ENCODE data around the gene TLL1. TPM values are rescaled to one million over a fixed set of nuclear protein-coding genes. Genes with fewer than 3 reads are reported as not detected.
A peak's percentile ranks its signal among the peaks of the same experiment; 100 is the strongest.

TLL1 gene
- total RNA-seq, 1 experiment from 2014 or later: 5.0 TPM

DNA sequence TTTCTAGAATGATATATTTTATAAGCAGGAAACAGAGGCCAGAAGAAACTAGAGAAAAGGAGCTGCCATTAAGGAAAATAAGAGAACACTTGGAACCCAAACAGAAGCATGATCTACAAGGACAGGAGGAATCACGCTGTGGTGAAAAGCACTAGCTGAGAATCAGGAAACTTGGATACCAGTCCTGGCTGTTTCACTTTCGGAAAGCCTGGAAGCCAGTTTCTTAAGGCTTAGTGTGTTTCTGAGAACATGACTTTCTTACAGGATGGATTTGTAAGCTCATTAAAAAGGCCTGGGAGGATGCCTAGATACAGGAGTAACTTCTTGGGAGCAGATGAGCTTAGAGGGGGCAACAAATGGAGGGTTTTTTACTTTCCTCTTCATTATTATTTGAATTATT is 36.9 kb downstream of the TLL1 start:
- CTCF ChIA-PET: no interaction called here
- BruUV-seq (replicated peaks): no TSS peak

DNA sequence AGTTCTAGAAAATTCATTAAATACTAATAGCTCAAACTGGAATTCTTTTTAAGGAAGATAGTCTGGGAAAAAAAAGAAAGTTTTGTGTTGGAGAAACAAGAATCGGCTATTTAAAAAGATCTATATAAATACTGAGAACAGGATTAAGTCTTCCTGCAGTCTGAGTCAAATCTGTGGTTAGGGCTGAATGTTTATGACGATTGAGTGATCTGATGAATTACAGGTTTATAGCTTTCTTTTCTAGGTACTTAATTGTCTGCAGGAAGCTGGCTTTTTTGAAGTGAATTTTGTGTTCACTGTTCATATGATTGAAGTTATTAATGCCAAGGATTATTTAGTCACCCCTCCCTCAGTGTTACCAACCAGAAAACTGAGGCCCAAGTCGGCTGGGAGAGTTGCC is 42.2 kb downstream of the TLL1 start:
- no peak overlapping the region for H3K4me2 ChIP-seq (ENCODE audit: low read length)
- TF ChIP-seq EZH2 (IDR thresholded peaks at IDR 0.05; ENCODE audit: low read length, unreplicated experiment) (no peak), EZH2phosphoT487 (IDR thresholded peaks at IDR 0.05; ENCODE audit: borderline replicate concordance, low read length) (no peak)
- TF ChIP-seq, protein P1, sequence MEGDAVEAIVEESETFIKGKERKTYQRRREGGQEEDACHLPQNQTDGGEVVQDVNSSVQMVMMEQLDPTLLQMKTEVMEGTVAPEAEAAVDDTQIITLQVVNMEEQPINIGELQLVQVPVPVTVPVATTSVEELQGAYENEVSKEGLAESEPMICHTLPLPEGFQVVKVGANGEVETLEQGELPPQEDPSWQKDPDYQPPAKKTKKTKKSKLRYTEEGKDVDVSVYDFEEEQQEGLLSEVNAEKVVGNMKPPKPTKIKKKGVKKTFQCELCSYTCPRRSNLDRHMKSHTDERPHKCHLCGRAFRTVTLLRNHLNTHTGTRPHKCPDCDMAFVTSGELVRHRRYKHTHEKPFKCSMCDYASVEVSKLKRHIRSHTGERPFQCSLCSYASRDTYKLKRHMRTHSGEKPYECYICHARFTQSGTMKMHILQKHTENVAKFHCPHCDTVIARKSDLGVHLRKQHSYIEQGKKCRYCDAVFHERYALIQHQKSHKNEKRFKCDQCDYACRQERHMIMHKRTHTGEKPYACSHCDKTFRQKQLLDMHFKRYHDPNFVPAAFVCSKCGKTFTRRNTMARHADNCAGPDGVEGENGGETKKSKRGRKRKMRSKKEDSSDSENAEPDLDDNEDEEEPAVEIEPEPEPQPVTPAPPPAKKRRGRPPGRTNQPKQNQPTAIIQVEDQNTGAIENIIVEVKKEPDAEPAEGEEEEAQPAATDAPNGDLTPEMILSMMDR (conservative IDR thresholded peaks at IDR 0.05; ENCODE audit: low read depth, low read length): no peak
- no peaks in the 10 kb centered on the region for H3K9me3 ChIP-seq (ENCODE audit: low read length)
- ChIA-PET CTCF (no interaction called here), POLR2A (ENCODE audit: unreplicated experiment) (no interaction called here)
- 0 out of 2 replicates have a peak overlapping the region, but pooled peaks have one; percentile 1 for H3K27ac ChIP-seq (ENCODE audit: low read length)
- no peak overlapping the region for H2AFZ ChIP-seq (ENCODE audit: low read length)
- H3K27me3 ChIP-seq (ENCODE audit: low read length): no peaks in the 10 kb centered on the region
- no peak overlapping the region for H3K9ac ChIP-seq (ENCODE audit: low read length)
- H3K36me3 ChIP-seq (ENCODE audit: low read depth, low read length): no peaks in the 10 kb centered on the region
- H3K4me3 ChIP-seq (ENCODE audit: low read length): no peak overlapping the region
- H3F3A ChIP-seq (ENCODE audit: low read length, unreplicated experiment): no peaks in the 10 kb centered on the region
- H3K9me2 ChIP-seq (replicated peaks; ENCODE audit: low read length): no peaks in the 10 kb centered on the region
- BruUV-seq (replicated peaks): no TSS peak
- peaks cover 22% of the 10 kb centered on the region for H3K4me1 ChIP-seq (ENCODE audit: insufficient read depth, low read length)
- intact Hi-C loops (cut with micrococcal nuclease): no loop called here
- peak; percentile 54 for DNase-seq
- no peaks in the 10 kb centered on the region for H4K20me1 ChIP-seq (ENCODE audit: low read length)
- H3K79me2 ChIP-seq (ENCODE audit: low read length): no peaks in the 10 kb centered on the region
- peak; percentile 77 for ATAC-seq

More for the DNA sequence above, 36.9 kb downstream of the TLL1 start:
- POLR2A ChIA-PET (ENCODE audit: unreplicated experiment): no interaction called here
- Histone ChIP-seq H3K27ac (ENCODE audit: low read length) (no peak overlapping the region), H4K20me1 (ENCODE audit: low read length) (no peaks in the 10 kb centered on the region), H3K79me2 (ENCODE audit: low read length) (no peaks in the 10 kb centered on the region), H3K36me3 (ENCODE audit: low read depth, low read length) (no peaks in the 10 kb centered on the region), H3K4me2 (ENCODE audit: low read length) (no peak overlapping the region), H3K27me3 (ENCODE audit: low read length) (no peaks in the 10 kb centered on the region), H2AFZ (ENCODE audit: low read length) (no peak overlapping the region), H3K4me1 (ENCODE audit: insufficient read depth, low read length) (peaks cover 16% of the 10 kb centered on the region), H3K9ac (ENCODE audit: low read length) (no peak overlapping the region), H3F3A (ENCODE audit: low read length, unreplicated experiment) (no peaks in the 10 kb centered on the region), H3K9me3 (ENCODE audit: low read length) (no peaks in the 10 kb centered on the region), H3K9me2 (replicated peaks; ENCODE audit: low read length) (no peaks in the 10 kb centered on the region), H3K4me3 (ENCODE audit: low read length) (no peak overlapping the region)
- ATAC-seq: no peak
- intact Hi-C loops (cut with micrococcal nuclease): no loop called here
- no peak for TF ChIP-seq EZH2 (IDR thresholded peaks at IDR 0.05; ENCODE audit: low read length, unreplicated experiment)
- TF ChIP-seq, protein P1 (conservative IDR thresholded peaks at IDR 0.05; ENCODE audit: low read depth, low read length): no peak
- TF ChIP-seq EZH2phosphoT487 (IDR thresholded peaks at IDR 0.05; ENCODE audit: borderline replicate concordance, low read length): no peak
- DNase-seq: no peak

DNA sequence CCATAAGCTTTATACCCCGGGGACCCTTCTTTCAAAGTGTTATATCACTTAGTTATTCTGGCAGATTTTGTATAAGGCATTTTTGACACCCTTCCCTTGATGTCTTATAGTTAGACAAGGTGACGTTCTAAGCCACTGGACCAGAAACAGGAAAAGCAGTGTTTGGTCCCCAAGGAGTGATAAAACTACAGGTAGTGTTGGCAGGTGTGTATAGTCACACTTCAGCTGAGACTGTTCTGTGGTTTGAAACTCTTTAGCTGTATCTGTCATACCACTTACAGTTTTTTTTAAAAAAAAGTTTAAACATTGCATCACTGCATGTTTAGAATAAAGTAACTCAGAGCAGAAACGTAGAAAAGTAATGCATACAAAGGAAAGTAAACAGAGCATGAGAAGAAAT is 48.5 kb downstream of the TLL1 start:
- intact Hi-C loops (cut with micrococcal nuclease): no loop called here
- Histone ChIP-seq H3K27ac (ENCODE audit: low read length) (no peak overlapping the region), H3F3A (ENCODE audit: low read length, unreplicated experiment) (no peaks in the 10 kb centered on the region), H3K4me1 (ENCODE audit: insufficient read depth, low read length) (peaks cover 12% of the 10 kb centered on the region), H4K20me1 (ENCODE audit: low read length) (no peaks in the 10 kb centered on the region), H3K9me2 (replicated peaks; ENCODE audit: low read length) (no peaks in the 10 kb centered on the region), H3K4me3 (ENCODE audit: low read length) (no peak overlapping the region), H3K36me3 (ENCODE audit: low read depth, low read length) (no peaks in the 10 kb centered on the region), H3K79me2 (ENCODE audit: low read length) (no peaks in the 10 kb centered on the region), H3K4me2 (ENCODE audit: low read length) (no peak overlapping the region), H2AFZ (ENCODE audit: low read length) (no peak overlapping the region), H3K9me3 (ENCODE audit: low read length) (no peaks in the 10 kb centered on the region), H3K9ac (ENCODE audit: low read length) (no peak overlapping the region), H3K27me3 (ENCODE audit: low read length) (no peaks in the 10 kb centered on the region)
- ChIA-PET CTCF (no interaction called here), POLR2A (ENCODE audit: unreplicated experiment) (no interaction called here)
- DNase-seq (no peak), ATAC-seq (no peak)
- TF ChIP-seq EZH2phosphoT487 (IDR thresholded peaks at IDR 0.05; ENCODE audit: borderline replicate concordance, low read length) (no peak), EZH2 (IDR thresholded peaks at IDR 0.05; ENCODE audit: low read length, unreplicated experiment) (no peak)
- TF ChIP-seq, protein P1 (conservative IDR thresholded peaks at IDR 0.05; ENCODE audit: low read depth, low read length): no peak
- no TSS peak for BruUV-seq (replicated peaks)
